ENCODE results near the gene TMEM131.

TMEM131 gene

DNA sequence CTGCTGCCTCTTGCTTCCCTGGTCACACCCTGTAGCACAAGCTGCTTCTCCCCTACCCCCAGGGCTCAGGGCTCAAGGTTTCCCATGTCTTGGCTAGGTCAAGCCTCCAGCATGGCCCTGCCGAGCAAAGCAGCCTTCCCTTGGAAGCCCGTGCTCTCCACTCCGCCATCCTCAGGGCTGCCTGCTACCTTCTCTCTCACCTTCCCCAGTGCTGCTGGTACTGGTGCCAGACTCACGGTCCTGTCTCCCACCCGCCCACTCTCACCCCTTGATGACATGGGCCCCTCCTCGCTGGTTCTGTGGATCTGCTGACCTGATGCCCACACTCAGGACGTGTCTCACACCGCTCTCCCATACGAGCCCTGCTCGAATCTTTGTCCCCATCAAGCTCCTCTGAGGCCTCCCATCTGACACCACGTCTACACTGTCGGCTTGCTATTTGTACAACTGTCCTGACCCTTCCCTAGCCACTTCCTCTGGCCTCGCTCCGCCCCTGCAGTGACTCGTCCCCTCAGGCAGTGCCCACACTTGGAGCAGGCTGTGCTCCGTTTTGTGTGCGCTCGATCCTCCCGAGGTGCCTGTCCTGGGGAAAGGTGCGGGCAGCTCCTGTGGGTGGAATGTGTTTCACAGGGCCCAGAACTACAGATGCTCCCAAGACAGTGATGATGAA, 232.4 kb downstream of the TMEM131 start:
- no peak for DNase-seq (ENCODE audit: low spot score)

DNA sequence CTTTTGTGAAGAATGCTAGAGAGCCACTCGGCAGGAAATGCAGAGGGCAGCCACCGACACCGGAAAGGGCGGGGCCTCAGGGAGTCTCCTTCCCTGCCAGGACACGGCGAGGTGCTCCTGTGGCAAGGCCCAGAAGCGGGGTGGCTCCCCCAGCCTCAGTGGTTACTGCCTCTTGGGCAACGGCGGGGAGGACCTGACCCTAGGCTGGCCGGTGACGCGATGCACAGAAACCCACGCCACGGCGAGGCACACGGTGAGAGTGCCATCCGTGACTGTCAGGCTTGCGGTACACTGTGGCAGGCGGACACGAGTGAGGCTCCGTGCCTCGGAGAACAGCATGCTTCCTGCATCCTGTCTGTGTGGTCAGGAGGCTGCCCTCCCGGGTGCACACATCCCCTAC, 234.6 kb downstream of the TMEM131 start:
- peak; percentile 36 for DNase-seq (ENCODE audit: low spot score)

DNA sequence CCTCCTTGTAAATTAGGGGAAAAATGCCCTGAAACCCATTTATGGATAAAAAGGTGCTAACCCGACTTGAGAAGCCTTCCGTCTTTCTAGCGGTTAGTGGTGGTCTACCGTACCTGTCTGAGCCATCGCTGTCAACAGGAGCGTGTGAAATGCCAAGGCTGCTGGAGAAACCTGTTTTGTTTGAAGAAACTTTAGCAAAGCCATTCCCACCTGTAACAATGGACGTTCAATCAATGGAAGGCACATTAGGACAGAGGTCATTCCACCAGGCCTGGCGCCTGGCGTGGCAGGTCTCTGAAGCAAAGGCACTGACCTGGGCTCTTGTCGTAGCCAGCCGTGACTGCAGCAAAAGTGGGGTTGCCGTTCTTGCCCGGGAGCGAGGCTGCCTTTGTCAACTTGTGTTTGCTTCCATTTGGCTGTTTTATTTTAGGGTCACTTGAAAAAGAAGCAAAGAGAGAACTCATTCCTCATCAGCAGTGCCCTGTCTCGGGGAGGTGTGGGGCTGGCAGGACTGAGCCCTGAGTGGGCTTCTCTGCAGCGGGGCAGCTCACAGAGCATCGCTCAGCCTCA, 235.2 kb downstream of the TMEM131 start:
- DNase-seq (ENCODE audit: low spot score) = no peak

DNA sequence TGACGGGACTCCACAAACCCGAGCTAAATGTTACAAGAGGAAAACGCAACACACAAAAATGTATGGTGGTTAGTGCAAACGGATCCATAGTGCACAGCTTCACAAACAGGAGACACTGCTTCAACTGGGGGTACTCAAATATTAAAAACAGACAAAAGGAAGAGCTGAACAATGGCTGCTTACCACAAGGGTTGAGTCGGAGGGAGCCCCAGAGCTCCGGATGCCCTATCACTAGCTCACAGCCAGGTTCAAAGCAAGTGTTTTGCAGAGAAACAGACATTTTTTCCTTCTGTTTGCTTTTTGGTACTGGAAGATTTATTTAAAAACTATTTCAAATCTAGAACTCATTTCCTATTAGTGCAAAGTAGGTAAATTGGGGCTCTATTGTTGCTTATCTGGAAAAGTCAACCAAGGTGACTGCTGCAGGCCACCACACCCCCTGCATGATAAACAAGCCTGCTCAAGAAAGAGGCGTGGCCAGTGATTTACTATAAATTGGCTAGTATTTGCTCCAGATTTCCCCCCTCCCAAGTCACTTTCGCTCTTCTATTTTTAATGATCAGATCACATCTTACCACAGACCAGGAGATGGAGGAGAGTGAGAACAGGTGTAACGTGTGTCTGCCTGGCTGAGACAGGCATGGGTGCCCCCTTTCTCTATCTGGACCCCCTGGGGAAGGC, 235.9 kb downstream of the TMEM131 start:
- no peak for DNase-seq (ENCODE audit: low spot score)

DNA sequence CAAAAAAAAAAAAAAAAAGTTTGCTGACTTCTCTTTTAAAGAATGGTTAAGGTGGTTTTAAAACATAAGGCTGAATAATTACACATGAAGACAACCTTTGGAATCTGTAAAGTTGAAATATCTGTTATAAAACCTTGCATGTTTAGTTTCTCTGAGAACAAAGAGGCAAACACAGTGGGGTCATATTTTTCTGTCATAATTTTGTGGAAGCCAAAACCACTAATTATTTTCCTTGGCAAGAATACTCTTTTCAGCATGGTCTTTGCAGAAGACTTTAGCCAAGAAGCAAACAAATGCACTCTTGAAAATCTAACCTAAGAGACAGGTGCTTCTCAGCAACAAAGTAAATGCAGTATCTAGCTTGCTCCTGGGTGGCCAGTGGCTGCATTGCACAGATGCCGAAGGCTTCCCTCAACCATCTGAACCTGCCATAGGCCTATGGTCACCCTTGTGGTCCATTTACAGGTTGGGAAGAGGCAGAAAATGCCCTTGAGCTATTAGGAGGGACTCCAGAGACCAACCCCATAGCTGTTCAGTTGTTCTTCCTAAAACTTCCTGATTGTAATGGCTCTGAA, 237.5 kb downstream of the TMEM131 start:
- no peak for DNase-seq (ENCODE audit: low spot score)

DNA sequence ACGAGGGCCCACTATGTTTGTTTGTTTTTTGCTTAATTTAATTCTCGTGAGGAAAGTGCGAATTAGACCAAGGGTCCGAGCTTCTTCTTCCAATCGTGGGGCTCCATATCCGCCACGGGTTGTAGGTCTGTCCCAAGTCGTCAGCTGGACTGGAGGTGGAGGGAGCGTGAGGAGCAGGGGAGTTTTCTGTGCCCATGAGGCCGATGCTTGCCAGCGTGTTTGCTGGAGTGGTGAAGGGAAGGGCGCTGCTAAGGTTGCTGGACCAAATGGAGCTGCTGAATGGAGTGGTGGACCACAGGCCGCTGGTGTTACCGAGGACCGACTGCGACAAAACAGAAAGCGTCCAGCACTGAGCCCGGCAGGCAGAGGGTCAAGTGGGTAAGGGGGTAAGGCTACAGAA, 238.7 kb downstream of the TMEM131 start:
- DNase-seq (ENCODE audit: low spot score) = no peak

DNA sequence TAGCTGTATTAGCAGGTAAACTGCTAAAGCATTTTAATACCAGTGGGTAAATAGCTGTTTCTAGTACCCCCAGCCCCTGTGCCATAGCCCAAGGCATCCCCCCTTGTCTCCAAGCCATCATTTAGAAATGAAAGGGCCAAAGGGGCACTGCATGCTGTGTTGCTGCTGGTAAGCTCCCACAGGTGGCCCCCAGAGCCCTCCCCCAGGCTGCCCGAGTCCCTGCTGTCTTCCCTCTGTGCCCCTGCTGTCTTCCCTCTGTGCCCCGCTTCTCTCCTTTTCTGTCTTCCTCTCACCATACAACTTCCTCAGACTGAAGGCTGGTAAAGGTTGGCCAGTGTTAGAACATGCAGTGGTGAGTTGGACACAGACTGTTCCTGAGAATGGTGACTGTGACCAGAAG, 240.3 kb downstream of the TMEM131 start:
- no peak for DNase-seq (ENCODE audit: low spot score)

DNA sequence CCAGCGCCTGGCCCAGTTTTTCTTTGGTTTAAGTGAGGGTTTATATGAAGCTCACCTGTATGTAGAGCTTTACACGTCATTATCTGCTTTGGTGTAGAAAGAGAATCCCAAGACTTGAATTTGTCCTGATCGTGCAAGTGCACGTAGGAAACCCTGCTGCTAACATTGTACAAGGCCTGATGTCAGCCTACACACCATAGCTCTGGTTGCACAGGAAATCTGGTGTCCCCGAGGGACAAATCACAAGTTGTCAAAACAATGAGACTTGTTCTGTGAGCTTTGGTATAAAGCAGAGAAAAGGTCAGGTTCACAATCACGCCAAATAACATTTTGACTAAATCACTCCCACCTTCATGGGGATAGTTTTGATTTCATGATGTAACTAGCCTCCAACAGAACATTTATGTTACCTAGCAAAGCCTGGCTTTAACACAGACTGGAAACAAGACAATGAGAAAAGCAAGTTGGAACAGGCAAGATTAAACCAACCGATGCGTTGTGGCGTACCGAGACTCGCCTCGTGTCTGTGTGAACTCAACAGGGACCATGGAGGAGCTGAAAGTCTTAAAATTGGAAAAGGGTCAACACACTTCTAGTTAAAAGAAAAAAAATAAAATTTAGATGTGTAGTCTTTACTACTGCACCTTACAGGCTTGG, 240.9 kb downstream of the TMEM131 start:
- no peak for DNase-seq (ENCODE audit: low spot score)

DNA sequence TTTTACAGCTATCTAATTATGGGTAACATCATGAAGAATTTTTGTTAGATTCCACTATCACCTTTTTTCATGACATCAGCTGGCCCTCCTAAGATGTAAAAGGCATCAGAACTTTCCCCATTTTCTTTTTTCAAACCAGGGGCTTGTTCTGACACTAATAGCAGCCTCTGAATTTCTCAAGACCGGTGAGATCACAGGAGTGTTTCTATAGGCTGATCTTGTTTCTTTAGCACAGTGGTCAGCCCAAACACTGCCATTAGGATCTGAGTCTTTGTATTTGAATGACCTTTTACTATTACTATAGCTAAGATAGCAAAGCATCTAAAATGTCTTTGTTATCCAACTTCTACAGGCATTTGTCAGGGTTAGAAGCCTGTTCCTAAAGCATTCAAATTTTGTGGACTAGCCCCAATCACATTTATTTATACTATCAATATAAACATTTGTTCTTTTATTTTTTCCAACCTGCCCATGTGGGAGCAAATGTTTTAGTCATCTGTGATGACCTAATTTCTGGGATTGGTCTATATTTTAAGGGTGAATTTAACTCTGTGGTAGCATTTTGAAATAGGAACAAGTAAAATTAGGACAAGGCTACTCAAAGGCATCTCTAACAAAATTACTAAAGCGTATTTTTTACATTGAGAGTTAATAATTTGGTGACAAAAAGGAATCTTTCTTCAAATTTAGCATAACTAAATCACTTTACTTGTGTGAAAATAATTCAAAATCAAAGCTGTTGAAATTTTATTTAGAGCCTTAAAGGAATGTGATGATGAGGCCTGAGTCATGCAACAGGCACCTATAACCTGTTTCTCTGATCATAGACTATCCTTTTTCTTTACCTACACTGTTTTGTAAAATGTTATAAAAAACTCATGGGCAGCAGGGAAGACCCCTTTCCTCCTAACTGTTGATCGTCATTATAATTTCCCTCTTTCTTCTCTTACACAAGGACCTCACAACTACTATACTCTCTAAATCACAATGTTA, 243.1 kb downstream of the TMEM131 start:
- no peak for DNase-seq (ENCODE audit: low spot score)

DNA sequence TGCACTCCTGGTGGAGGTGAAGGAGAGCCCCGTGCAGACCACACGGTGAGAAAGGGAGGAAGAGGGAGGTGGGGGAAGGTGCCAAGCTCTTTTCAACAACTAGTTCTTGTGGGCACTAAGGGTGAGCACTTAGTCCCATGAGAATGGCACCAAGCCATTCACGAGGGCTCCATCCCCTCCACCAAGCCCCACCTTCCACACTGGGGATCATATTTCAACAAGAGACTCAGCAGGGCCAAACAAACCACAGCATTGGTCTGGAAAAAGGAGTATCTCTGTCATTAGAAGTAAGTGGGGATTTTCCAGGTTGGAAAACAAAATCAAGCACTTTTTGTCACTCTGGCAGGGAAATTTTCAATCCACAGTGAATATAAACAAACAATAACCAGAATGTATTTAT, 244.0 kb downstream of the TMEM131 start:
- no peak for DNase-seq (ENCODE audit: low spot score)

DNA sequence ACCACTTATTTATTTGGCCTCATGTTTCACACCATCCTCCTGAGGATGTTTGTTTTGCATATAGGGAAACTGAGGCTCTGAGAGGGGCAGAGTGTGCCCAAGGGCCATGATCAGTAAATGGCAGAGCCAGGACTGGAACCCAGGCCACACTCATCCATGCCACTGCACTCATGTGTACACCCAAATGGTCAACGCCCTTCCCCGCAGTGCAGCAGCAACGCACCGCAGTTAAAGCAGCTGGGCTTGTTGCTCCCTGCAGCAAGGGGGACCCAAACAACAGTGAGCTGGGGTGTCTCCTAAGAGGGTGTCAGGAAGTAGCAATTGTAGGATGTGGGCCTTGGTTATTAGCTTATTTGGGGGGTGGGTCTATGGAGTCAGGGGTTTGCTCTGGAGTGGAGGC, 245.7 kb downstream of the TMEM131 start:
- no peak for DNase-seq (ENCODE audit: low spot score)

DNA sequence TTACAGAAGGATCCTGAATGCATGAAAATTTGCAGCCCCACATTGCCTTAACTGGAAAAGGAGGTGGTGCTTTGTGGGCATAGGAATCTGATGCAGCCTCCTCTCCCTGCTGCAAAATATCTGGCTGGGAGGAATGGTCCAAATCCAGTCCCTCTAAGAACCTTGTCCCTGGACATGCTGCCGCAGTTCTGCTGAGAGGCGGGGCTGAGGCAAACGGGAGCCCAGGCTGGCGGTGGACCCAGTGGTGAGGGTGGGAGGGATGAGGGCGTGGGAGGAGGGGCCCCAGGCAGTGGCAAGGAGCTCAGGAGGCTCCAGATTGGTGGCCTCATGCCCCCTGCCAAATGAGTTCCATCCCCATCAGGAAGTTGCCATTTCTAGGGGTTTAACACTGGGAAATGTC, 246.2 kb downstream of the TMEM131 start:
- no peak for DNase-seq (ENCODE audit: low spot score)

DNA sequence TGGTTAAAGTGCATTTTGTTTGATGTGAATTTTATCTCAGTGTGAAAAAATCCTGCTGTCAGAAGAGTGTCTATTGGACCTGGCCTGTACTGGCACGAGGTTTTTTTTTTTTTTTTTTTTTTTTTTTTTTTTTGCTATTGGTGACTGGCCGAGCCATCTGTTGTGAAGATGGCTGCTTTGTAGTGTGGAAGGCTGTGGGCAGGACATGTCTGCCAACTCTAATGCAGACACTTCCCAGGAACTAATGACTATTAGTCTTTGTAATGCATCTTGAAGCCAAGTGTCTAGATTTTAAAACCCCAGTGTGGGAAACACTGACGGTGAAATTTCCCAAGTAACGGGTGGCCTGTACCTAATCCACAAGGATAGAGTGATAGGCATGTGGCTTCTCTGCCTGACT, 248.0 kb downstream of the TMEM131 start:
- no peak for DNase-seq (ENCODE audit: low spot score)

DNA sequence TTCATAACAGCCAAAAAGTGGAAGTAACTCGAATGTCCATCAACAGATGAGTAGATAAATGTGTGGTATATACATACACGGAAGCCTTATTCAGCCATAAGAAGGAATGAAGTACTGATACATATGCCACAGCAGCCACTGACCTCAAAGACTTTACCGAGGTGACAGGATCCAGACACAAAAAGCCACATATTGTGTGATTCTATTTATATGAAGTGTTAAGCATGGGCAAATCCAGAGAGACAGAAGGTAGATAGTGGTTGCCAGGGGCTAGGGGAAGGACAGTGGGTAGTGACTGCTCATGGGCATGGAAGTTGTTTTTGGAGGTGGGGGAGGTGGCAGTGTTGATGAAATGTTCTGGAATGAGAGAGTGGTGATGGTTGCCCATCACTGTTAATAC, 248.5 kb downstream of the TMEM131 start:
- no peak for DNase-seq (ENCODE audit: low spot score)

DNA sequence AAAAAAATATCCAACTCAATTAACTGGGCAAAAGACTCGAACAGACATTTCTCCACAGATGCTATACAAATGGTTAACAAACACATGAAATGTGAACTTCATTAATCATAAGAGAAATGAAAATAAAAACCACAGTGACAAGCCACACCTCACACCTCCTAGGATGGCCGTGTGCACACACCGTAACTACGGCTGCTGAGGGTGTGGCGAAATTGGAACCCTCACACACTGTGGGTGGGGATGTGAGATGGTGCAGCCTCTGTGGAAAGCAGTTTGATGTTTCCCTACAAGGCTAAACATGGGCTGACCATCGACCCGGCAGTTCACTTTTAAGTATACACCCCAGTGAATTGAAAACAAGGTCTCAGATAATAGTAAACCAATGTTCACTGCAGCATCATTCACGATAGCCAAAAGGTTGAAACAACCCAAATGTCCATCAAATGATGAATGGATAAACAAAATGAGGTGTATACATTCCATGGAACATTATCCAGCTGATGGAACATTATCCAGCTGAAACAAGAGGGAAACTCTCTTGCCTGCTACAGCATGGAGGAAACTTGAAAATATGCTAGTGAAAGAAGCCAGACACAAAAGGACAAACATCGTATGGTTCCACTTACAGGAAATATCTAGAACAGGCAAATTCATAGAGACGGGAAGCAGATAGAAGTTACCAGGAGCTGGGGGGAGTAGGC, 250.1 kb downstream of the TMEM131 start:
- DNase-seq (ENCODE audit: low spot score) = peak; percentile 34

DNA sequence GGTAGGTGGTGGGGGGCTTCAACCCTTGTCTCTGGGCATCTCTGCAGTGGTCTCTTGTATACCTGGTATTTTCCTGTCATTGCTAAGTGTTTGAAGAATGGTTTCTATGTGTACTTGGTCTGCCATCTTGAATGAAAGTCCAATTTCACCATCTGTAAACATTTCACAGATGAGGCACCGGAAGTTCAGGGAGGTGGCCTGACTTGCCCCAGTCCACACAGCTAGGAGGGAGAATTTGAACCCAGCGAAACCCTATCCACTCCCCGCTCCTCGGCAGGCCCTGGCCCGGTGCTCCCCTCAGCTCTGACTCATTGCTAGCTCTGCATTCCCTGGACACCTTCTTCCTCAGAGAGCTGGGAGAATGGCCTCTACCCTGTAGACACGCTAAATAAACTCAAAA, 251.8 kb downstream of the TMEM131 start:
- no peak for DNase-seq (ENCODE audit: low spot score)

DNA sequence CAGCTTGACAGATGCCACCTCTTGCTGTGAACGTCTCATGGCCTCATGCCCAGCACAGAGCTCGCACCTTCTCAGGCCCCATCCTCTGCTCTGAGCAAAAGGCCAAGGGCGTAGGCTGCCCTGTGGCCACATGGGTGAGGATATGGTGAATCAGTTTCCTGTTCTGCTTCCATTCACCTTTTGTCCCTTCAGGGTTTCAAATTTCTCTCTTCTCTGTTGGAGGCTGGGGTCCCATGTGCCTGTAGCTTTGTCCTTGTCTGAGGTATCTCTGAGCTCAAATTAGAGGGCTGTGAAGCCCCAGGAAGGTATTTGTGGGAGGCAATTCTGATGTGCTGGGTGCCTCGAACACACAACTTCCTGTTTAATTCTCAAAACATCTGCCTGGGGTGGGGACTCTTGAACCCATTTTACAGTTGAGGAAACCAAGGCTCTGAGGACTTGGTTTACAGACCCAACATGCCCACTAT, 253.3 kb downstream of the TMEM131 start:
- DNase-seq (ENCODE audit: low spot score) = no peak

DNA sequence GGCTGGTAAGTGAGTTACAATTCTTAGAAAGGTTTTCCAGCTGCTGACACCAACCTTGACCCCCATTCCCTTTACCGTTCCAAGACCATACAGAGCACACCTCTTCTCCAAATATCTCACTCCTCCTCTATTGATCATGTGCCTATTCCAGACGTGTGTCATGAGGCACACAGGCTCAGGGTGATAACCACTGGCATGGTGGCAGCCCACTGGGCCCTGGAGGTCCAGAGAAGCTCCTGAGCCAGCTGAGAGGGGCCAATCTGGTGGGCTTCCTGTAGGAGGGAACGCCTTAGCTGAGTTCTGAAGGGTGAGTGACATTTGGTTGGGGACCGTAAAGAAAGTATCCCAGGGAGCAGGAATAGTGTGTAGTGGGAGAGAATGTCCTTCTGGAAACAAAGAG, 254.1 kb downstream of the TMEM131 start:
- no peak for DNase-seq (ENCODE audit: low spot score)

DNA sequence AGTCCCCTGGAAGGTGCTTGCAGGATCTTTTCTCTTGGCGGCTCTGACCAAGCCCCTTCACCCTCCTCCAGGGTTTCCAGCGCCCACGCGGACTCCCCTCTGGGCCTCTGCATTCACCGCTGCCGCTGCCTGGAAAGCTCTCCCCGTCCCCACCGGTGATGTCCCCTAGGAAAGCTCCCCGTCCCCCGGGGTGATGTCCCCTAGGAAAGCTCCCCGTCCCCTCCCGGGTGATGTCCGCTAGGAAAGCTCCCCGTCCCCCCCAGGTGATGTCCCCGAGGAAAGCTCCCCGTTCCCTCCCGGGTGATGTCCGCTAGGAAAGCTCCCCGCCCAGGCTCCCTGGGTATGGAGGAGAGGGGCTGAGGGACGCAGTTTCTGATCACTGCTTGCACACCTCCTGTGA, 254.5 kb downstream of the TMEM131 start:
- no peak for DNase-seq (ENCODE audit: low spot score)

DNA sequence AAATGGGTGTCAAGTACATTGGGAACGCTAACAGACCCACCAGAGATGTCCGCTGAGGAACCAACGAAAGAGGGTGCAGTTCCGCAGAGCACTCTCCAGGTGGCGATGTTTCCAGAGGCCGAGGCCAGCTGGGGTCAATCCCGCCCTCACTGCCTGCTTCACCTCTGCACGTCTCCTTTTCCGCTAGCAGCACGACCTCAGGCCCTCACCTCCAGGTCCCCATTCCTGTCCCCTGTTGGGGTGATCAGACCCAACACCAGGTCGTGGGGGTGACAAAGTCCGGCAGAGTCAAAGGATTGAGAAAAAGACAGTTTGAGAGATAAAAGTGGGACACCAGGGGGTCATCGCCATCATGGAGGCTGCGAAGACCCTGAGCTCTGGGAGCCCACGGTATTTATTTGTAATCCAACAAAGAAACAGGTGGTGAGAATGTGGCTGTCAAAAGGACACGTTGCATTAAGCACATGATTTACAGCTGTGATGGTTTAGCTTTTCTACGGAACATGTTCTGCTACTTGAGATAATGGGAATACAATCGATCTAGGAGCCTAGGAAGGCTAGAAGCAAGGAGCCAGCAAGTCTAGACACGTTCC, 255.1 kb downstream of the TMEM131 start:
- peak; percentile 29 for DNase-seq (ENCODE audit: low spot score)

DNA sequence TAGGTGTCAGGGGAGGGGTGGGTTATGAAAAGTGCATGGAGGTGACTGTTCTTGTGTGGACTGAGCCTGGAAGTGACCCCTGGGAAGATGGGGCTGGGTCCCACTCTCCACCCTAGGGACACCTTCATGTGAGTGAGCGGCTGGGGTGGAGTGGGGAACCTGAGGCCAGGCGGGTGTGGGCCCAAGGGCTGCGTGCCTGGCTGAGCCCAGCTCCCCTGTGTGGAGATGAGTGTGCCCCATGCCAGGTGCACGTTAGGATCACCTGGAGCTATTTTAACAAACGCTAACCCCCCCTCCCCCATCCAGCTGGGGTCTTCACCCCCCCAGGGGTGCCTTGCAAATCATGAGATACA, 255.9 kb downstream of the TMEM131 start:
- DNase-seq (ENCODE audit: low spot score) = no peak
